Measurements from ENCODE around the gene DNM1. TPM values are rescaled to one million over a fixed set of nuclear protein-coding genes. Genes with fewer than 3 reads are reported as not detected.

The DNM1 gene
- total RNA-seq, 6 donors from 2014 or later: 1.4 to 17.8 (median 7.9) TPM

GRCh38 chr9:128262687-128263086 lies 59.5 kb downstream of the DNM1 start:
- no peaks in the 10 kb centered on the region for H3K27me3 ChIP-seq
- WGBS, 2 donors: 80 to 82% methylated on average over 4 of the region's 4 CpGs
- H3K9me3 ChIP-seq: no peaks in the 10 kb centered on the region
- no peak overlapping the region for H3K4me3 ChIP-seq
- peak in 1 of 2 donors; percentile 29 for ATAC-seq (ENCODE audit: low FRiP score in 2 of 2)
- peaks cover 35 to 95% (median 88%) of the 10 kb centered on the region in 4 donors for H3K36me3 ChIP-seq
- no peaks in the 10 kb centered on the region for H3K4me1 ChIP-seq
- TF ChIP-seq POLR2A (IDR thresholded peaks at IDR 0.05) (no peak), EP300 (IDR thresholded peaks at IDR 0.05) (no peak), CTCF (IDR thresholded peaks at IDR 0.05) (no peak), POLR2AphosphoS5 (IDR thresholded peaks at IDR 0.05) (no peak)
- H3K27ac ChIP-seq: no peak overlapping the region
- DNase-seq: no peak

DNA sequence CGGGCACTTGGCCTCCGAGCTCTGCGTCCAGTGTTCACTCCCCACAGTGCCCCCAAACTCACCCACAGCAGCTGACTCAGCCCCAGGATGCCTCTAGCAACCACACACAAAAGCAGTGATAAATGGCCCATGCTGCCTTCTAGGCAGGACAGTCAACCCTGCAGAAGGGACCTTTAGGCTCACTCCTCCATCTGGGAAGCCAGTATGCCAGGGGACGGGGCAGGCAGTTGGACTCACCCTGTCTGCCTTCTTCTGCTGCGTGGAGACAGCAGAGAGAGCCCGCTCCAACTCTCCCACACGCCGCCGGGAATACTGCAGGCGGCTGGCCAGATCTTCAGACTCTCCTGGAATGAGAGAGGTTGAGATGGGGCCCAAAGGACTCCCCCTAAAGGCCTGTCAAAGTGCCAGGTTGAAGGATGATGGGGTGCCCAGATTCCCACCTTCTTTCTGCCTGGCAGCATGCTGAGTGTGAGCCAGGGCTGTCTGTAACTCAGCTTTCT lies 62.2 kb downstream of the DNM1 start:
- Histone ChIP-seq H3K36me3 (peaks cover 10 to 82% (median 70%) of the 10 kb centered on the region in 4 donors), H3K4me1 (no peaks in the 10 kb centered on the region), H3K27ac (no peak overlapping the region), H3K27me3 (no peaks in the 10 kb centered on the region), H3K9me3 (no peaks in the 10 kb centered on the region), H3K4me3 (no peak overlapping the region)
- WGBS, 2 donors: 97 to 100% methylated on average over 3 to 10 of the region's 10 CpGs
- DNase-seq: no peak
- no peak for TF ChIP-seq CTCF (IDR thresholded peaks at IDR 0.05)
- TF ChIP-seq EP300 (IDR thresholded peaks at IDR 0.05): no peak
- TF ChIP-seq POLR2AphosphoS5 (IDR thresholded peaks at IDR 0.05): no peak
- no peak for ATAC-seq (ENCODE audit: low FRiP score in 2 of 2)

DNA sequence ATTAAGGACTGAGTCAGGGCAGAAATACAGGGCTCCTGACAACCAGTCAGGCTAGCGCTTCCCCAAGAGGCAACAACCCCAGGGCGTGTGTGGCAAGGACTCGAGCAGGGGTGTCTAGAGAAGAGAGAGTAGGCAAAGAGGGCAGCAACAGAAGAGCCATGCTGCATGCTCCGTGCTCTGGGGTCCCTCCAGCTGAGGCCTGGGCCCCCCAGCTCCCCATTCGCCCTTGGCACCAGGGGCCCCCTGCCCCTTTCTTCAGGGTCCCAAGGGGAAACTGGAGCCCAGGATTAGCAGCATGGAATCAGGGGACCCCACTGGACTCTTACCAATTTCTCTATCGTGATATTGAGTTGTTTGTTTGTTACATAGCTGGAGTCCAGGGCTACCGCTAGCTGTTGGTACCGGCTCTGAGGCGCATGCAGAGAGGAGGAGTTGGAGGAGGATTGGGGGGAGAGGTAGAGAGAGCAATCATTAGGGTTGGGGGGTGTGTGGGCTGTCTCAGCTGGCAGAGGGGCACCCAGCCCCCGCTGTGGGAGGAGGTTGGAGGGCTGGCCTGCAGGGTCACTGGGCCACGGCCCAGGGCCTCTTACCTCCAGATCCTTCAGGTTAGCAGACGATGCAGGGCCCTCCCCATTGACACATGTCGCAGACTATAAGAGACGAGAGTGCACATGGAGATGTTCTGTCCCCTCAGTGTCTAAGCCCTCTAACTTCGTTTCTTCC lies 63.9 kb downstream of the DNM1 start:
- WGBS, 2 donors: 88 to 95% methylated on average over 15 of the region's 15 CpGs
- no peak overlapping the region for H3K27ac ChIP-seq
- H3K4me3 ChIP-seq: no peak overlapping the region
- H3K9me3 ChIP-seq: no peaks in the 10 kb centered on the region
- peaks cover 2 to 81% (median 61%) of the 10 kb centered on the region in 4 donors for H3K36me3 ChIP-seq
- TF ChIP-seq POLR2A (IDR thresholded peaks at IDR 0.05): no peak
- TF ChIP-seq EP300 (IDR thresholded peaks at IDR 0.05): no peak
- no peaks in the 10 kb centered on the region for H3K4me1 ChIP-seq
- no peak for ATAC-seq (ENCODE audit: low FRiP score in 2 of 2)
- no peaks in the 10 kb centered on the region for H3K27me3 ChIP-seq
- DNase-seq: no peak

GRCh38 chr9:128271112-128271511 lies 67.9 kb downstream of the DNM1 start:
- peaks cover 8 to 66% (median 38%) of the 10 kb centered on the region in 4 donors for H3K36me3 ChIP-seq
- H3K9me3 ChIP-seq: no peaks in the 10 kb centered on the region
- WGBS, 2 donors: 84 to 100% methylated on average over 1 to 3 of the region's 3 CpGs
- ATAC-seq (ENCODE audit: low FRiP score in 2 of 2) (no peak), DNase-seq (no peak)
- peaks cover 11 to 19% (median 13%) of the 10 kb centered on the region in 4 donors for H3K4me1 ChIP-seq
- H3K4me3 ChIP-seq: no peak overlapping the region
- H3K27ac ChIP-seq: no peak overlapping the region
- no peaks in the 10 kb centered on the region for H3K27me3 ChIP-seq
- no peak for TF ChIP-seq EP300 (IDR thresholded peaks at IDR 0.05)
- no peak for TF ChIP-seq POLR2AphosphoS5 (IDR thresholded peaks at IDR 0.05)
- no peak for TF ChIP-seq CTCF (IDR thresholded peaks at IDR 0.05)
- TF ChIP-seq POLR2A (IDR thresholded peaks at IDR 0.05): no peak

GRCh38 chr9:128271512-128271911 lies 68.3 kb downstream of the DNM1 start:
- Histone ChIP-seq H3K4me1 (peaks cover 12 to 21% (median 14%) of the 10 kb centered on the region in 4 donors), H3K9me3 (no peaks in the 10 kb centered on the region), H3K27me3 (no peaks in the 10 kb centered on the region), H3K4me3 (no peak overlapping the region), H3K27ac (no peak overlapping the region), H3K36me3 (peaks cover 8 to 62% (median 34%) of the 10 kb centered on the region in 4 donors)
- DNase-seq (no peak), ATAC-seq (ENCODE audit: low FRiP score in 2 of 2) (no peak)
- TF ChIP-seq EP300 (IDR thresholded peaks at IDR 0.05) (no peak), CTCF (IDR thresholded peaks at IDR 0.05) (no peak), POLR2A (IDR thresholded peaks at IDR 0.05) (no peak), POLR2AphosphoS5 (IDR thresholded peaks at IDR 0.05) (no peak)
- WGBS, 2 donors: 72 to 74% methylated on average over 5 of the region's 5 CpGs
